Body of pancreas (tissue), 4 donors: ENCODE data around the gene CXorf65. TPM values are rescaled to one million over a fixed set of nuclear protein-coding genes. Genes with fewer than 3 reads are reported as not detected.

Experiments
- ATAC-seq: fragments of 150-250 bp; one replicate; pipeline ENCODE4 v1.9.1; 2016
- DNase-seq, 4 donors: peaks; one replicate each; pipeline ENCODE4 v3.0.0-alpha.2; 2019
- H3K27ac ChIP-seq, 4 donors: fragments of 200-600 bp; sonication (generic); 1 replicate in 3 of 4; 2 replicates in 1 of 4; pipeline versions ENCODE4 v1.5.1 to v1.6.1; 2016 to 2019; ENCODE audit warnings: mild to moderate bottlenecking in 1 of 4, mixed read lengths in 1 of 4, moderate library complexity in 1 of 4
- H3K27me3 ChIP-seq, 2 donors: fragments of 200-600 bp; sonication (generic); one replicate each; pipeline ENCODE4 v1.6.0; 2016; ENCODE audit warnings: mild to moderate bottlenecking in 1 of 2
- H3K36me3 ChIP-seq, 2 donors: fragments of 200-600 bp; sonication (generic); replicated peaks in 1 of 2; 2 replicates each; pipeline ENCODE4 v1.5.1; 2016; ENCODE audit warnings: low read depth in 2 of 2; ENCODE audit not compliant: insufficient read depth in 1 of 2
- H3K4me1 ChIP-seq: fragments of 200-600 bp; sonication (generic); one replicate; pipeline ENCODE4 v1.6.0; 2016
- H3K4me3 ChIP-seq, 2 donors: fragments of 200-600 bp; sonication (generic); 1 replicate in 1 of 2; 2 replicates in 1 of 2; pipeline ENCODE4 v1.5.1; 2016 to 2019
- H3K9me3 ChIP-seq, 3 donors: fragments of 200-600 bp; sonication (generic); 1 replicate in 2 of 3; 2 replicates in 1 of 3; pipeline ENCODE4 v1.5.1; 2016
- POLR2A ChIP-seq, 3 donors: fragments of 450-650 bp; IDR thresholded peaks; one replicate each; pipeline ENCODE4 v1.6.1; 2016; ENCODE audit warnings: antibody characterized with exemption in 3 of 3, mild to moderate bottlenecking in 2 of 3
- WGBS, 2 donors: methylation state at CpG; one replicate each; pipeline ENCODE4 v1.1.5; 2017; 5-methylcytosine and 5-hydroxymethylcytosine counted together
- intact Hi-C: fragments of 100-400 bp; cut with DNase I; formaldehyde crosslinking; loops from one replicate; pipeline ENCODE4 v1.15.1; 2023
- total RNA-seq, 2 donors: library from RNA; depleted of rRNA; stranded (reverse); fragments of >200 nt; gene quantifications; one replicate each; pipeline ENCODE4 v1.1.0, GENCODE V29; 2016
- TF ChIP-seq, protein P1 (sequence below), 7 experiments: fragments of 450-650 bp in 4 of 7; fragments of 200-600 bp in 3 of 7; sonication (generic) in 3 of 7; IDR thresholded peaks; one replicate each; pipeline ENCODE4 v1.5.1; 2016 to 2019; ENCODE audit warnings: antibody characterized with exemption in 7 of 7

CXorf65 gene
- total RNA-seq, 2 donors from 2014 or later: not detected

DNA sequence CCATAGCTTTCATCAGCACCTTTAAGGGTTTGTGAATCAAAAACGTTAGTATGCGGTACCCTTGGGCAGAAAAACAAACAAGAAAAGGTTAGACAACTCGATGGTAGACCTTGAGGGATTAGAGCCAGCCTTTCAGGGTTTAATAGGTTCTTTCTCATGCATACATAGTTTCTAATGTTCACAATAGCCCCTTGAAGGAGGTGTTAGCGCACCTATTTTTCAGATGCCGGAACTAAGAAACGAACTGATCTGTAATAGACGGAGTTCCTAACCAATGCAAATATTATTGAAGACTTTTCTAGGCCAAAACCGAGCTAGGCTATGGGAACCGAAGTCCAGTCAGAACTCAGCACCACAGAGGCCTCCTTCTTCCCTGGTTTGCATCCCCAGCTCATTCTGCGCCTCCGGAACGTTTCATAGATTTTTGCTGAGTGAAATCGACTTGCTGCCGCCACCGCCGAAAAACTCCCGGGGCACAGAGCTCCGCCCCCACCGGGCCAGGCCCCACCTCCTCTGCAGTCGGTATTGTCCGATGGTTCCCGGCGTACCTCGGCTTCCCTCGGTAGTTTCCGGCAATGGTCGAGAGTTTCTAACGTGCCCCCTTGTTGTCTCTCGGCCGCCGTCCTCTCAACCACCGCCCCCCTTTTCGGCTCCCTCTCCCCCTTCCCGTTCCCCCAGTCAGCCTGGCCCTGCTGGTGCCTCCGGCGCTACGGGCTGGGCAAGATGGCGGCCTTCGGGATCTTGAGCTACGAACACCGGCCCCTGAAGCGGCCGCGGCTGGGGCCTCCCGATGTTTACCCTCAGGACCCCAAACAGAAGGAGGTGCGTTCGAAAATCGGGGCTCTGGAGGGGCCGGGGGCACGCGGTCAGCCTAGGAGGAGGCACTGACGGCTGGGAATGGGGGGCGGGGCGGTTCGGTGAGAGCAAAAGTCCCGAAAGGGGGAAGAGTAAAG is 11.8 kb upstream of the CXorf65 start, which contains the start of gene MED12:
TSS of gene MED12 (plus strand) at position 565 of the 953 bp plus-strand sequence. CDS start at position 724, 159 bp downstream.
- intact Hi-C loops: no loop called here
- Histone ChIP-seq H3K27me3 (no peaks in the 10 kb centered on the region), H3K4me3 (peak within 1 kb of the TSS; percentile 27 to 50), H3K27ac (peak within 1 kb of the TSS; percentile 4 to 83 (median 75)), H3K4me1 (peaks cover 14% of the 10 kb centered on the region), H3K9me3 (no peaks in the 10 kb centered on the region), H3K36me3 (peaks cover 0 to 5% of the 10 kb centered on the region in 2 donors)
- WGBS, 2 donors: 1% methylated on average over 26 to 28 of the region's 56 CpGs
- TF ChIP-seq, protein P1, sequence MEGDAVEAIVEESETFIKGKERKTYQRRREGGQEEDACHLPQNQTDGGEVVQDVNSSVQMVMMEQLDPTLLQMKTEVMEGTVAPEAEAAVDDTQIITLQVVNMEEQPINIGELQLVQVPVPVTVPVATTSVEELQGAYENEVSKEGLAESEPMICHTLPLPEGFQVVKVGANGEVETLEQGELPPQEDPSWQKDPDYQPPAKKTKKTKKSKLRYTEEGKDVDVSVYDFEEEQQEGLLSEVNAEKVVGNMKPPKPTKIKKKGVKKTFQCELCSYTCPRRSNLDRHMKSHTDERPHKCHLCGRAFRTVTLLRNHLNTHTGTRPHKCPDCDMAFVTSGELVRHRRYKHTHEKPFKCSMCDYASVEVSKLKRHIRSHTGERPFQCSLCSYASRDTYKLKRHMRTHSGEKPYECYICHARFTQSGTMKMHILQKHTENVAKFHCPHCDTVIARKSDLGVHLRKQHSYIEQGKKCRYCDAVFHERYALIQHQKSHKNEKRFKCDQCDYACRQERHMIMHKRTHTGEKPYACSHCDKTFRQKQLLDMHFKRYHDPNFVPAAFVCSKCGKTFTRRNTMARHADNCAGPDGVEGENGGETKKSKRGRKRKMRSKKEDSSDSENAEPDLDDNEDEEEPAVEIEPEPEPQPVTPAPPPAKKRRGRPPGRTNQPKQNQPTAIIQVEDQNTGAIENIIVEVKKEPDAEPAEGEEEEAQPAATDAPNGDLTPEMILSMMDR (IDR thresholded peaks at IDR 0.05): no peak
- peak in 2 of 3 donors; percentile 47 to 56 for TF ChIP-seq POLR2A (IDR thresholded peaks at IDR 0.05)
- ATAC-seq: peak; percentile 97
- DNase-seq: peak; percentile 77 to 84 (median 80)

- intact Hi-C loops: no loop called here
- H3K27ac ChIP-seq: no peak overlapping the region
- WGBS, 2 donors: 62 to 64% methylated on average over 10 of the region's 10 CpGs
These were observed 10.8 kb upstream of the CXorf65 start for GRCh38 chrX:71117358-71117757.

GRCh38 chrX:71111921-71112431 is 5.4 kb upstream of the CXorf65 start:
- intact Hi-C loops: no loop called here
- 54 to 65% methylated on average over 5 of the region's 5 CpGs for WGBS, 2 donors
- peak overlapping the region in 1 of 4 donors; percentile 21 for H3K27ac ChIP-seq

More at GRCh38 chrX:71117358-71117757, 10.8 kb upstream of the CXorf65 start:
- TF ChIP-seq, protein P1 (IDR thresholded peaks at IDR 0.05): no peak
- TF ChIP-seq POLR2A (IDR thresholded peaks at IDR 0.05): no peak
- Histone ChIP-seq H3K4me3 (no peak overlapping the region), H3K4me1 (peaks cover 14% of the 10 kb centered on the region), H3K9me3 (no peaks in the 10 kb centered on the region), H3K36me3 (no peaks in the 10 kb centered on the region), H3K27me3 (no peaks in the 10 kb centered on the region)
- no peak for ATAC-seq
- no peak for DNase-seq

GRCh38 chrX:71111141-71111843 is 4.8 kb upstream of the CXorf65 start, which contains the start of gene IL2RG:
IL2RG (minus strand) TSS chrX:71111577; CDS start chrX:71111539, 38 bp downstream.
- H3K36me3 ChIP-seq: no peaks in the 10 kb centered on the region
- DNase-seq (peak in 1 of 4 donors; percentile 28), ATAC-seq (no peak)
- intact Hi-C loops: no loop called here
- H3K9me3 ChIP-seq: no peaks in the 10 kb centered on the region
- no peak within 1 kb of the TSS for H3K4me3 ChIP-seq
- TF ChIP-seq, protein P1 (IDR thresholded peaks at IDR 0.05): no peak
- peak in 1 of 3 donors; percentile 35 for TF ChIP-seq POLR2A (IDR thresholded peaks at IDR 0.05)
- H3K4me1 ChIP-seq: no peaks in the 10 kb centered on the region
- H3K27ac ChIP-seq: peak within 1 kb of the TSS in 1 of 4 donors; percentile 21
- WGBS, 2 donors: 50 to 65% methylated on average over 7 to 8 of the region's 8 CpGs
- H3K27me3 ChIP-seq: no peaks in the 10 kb centered on the region

More at GRCh38 chrX:71111921-71112431, 5.4 kb upstream of the CXorf65 start:
- H3K36me3 ChIP-seq: no peaks in the 10 kb centered on the region
- H3K27me3 ChIP-seq: no peaks in the 10 kb centered on the region
- H3K4me3 ChIP-seq: no peak overlapping the region
- ATAC-seq: no peak
- no peak for TF ChIP-seq POLR2A (IDR thresholded peaks at IDR 0.05)
- no peak for DNase-seq
- no peaks in the 10 kb centered on the region for H3K9me3 ChIP-seq
- H3K4me1 ChIP-seq: no peaks in the 10 kb centered on the region
